Stimulated activated CD8-positive, alpha-beta memory T cell treated with anti-CD3 and anti-CD28 coated beads, Interleukin-15, amount 100 ng/mL, for 1 hour (primary cell): Measurements from ENCODE around the gene KIF21B.
"Not testable (repeated sequence)": the region's sequence is repeated elsewhere in the genome, so short reads cannot be mapped to it uniquely, and the experiment has no call there.

Experiments
- DNase-seq: peaks from one replicate; pipeline ENCODE4 v3.0.0-alpha.2; 2020; ENCODE audit warnings: low read depth

The KIF21B gene

DNA sequence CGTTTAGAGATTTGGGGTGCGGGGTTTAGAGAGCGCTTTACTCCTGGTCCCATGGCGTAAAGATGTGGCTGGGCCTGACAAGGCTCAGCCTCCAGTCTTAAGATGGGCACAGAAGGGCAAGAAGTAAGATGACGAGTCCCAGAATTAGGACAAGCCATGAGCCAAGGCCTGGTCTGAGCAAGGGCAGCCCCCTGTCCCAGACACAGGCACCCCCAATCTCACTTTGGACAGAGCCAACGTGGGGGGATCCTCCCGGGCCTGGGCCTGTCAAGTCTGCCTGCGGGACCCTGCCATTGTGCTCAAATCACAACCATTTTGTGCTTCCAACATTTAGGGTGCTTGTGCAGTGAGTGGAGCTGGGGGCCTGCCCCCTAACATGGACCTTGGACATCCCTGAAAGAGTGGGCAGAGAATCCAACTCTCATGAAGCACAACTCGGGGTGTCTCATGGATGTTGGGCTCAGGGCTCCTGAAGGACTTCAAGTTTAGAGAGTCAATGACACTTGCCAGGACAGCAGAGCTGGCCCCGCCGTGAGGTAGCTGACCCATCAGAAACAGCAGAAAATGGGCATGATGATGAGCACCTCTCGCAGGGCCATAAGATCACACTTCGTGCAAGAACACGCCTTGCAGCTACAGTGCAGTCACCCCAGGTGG, 52.6 kb downstream of the KIF21B start:
- DNase-seq, result no peak

DNA sequence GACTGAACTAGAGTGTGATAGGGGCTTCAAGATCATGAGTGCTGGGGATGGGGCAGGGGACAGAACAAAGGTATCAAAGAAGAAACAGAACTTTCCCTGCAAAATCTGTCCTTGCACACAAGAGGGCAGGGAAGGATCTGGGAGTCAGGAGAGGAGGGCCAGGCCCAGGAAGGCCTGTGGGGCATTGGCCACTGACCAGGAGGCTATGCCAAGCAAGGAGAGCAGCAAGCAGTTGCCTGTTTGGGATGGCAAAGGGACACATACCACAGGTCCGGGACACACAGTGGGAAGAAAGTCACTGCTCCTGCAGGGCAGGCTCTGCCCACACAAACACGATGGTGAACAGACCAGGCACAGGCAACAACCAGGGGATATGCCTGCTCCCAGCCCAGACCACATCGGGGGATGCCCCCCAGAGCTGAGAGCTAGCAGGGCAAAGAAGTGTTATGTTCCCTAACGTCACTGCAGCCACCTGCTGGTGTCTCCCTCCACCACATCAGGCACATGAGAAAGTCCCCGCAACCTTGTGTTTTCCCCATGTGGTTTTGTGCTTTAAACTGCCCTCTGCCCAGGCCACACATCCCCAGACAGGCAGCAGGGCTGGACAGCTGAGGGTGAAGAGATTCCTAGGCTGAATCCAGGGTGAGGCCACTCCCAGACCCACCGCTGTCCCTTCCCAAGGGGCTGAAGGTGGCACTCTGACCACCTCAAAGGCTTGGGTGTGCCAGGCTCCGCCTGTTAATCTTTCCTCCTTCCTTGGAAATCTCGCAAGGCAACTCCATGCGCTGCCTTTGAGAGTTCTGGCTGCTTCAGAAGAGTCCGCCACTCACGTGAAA, 53.6 kb downstream of the KIF21B start:
- no peak for DNase-seq

DNA sequence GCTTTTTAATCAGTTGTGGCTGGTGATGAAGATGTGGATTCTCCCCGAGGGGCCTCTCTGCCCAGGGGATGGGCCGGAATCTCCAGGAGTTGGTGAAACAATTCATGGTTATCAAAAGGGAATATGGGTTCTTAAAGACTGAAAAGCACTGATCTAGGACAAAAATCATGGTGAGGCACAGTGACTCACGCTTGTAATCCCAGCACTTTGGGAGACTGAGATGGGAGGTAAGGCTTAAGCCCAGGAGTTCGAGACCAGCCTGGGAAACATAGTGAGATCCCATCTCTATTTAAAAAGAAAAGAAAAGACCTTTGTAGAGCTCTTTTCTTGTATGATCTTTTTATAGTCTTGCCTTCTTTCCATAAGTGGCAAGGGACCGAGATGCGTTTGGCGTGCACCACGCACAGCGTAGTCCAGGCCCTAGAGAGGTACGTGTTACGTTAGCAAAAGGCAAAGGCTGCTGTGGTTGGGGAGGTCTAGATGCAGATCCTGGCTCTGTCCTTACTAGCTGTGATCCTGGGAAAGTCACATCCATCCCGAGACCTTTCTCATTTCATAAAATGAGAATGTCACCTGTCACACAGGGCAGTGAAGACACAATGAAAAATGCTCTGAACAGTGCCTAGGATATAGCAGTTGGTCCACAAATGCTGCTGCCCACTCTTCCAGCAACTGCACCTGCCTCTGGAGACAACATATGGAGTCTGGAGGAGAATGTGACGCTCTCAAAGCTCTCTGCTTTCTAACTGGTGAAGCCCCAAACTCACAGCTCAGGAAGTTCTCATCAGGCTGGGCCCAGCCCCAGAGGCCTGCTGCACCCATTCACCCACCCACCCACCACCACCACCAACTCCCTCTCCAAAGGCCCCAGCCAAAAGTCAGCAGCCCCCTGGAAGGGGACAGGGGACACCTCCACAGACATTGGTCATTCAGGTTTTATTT, 54.8 kb downstream of the KIF21B start:
- DNase-seq, result no peak

DNA sequence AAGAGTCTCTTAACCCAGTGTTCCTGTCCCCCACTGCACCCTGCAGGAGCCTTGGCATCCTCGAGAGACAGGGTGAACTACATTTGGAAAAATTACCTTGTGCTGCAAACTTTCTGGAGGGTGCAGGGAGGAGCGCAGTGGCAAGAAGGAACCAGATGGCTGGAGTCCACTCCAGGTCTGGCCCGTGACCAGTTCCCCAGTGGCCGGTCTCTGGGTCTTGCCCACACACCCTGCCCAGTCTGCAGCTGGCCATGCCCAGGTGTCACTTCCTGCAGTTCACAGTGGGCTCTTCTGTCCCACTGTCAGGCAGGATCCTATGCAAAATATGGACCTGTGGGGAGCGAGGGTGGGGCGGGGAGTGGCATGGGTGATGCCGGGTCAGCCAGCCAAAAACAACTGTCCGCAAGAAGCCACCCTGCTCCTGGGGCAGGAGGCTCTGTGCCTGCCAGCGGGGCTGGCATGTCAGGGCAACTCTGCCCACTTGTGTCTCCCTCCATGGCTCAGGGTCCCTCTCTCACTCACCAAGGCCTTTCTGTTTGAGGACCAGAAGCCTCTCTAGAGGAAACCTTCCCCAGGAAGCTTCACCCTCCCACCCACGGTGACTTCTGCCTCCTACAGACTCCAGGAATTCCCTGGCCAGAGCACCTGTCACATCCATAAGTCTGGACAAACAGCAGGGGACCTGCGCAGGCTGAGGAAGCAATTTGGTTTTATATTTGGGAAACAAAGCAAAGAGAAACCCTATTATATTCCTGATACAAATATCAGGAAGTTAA, 55.6 kb downstream of the KIF21B start:
- no peak for DNase-seq

DNA sequence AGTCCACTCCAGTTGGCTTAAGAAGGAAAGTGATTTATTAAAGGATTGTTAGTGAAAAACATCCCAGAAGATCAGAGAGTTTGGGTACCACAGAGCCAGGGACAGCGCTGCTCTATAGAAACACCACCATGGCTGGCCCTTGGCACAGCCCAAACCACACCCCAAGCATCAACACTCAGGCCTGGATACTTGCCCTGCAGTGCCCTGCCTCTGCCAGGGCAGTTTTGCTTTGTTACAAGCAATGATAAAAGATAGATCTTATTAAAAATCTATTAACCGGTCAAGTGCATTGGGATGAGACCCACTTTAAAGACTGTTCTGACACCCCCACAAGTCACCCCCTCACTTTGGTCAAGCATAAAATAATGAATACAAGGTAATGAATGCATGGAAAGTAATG, 56.6 kb downstream of the KIF21B start:
- DNase-seq, result no peak

DNA sequence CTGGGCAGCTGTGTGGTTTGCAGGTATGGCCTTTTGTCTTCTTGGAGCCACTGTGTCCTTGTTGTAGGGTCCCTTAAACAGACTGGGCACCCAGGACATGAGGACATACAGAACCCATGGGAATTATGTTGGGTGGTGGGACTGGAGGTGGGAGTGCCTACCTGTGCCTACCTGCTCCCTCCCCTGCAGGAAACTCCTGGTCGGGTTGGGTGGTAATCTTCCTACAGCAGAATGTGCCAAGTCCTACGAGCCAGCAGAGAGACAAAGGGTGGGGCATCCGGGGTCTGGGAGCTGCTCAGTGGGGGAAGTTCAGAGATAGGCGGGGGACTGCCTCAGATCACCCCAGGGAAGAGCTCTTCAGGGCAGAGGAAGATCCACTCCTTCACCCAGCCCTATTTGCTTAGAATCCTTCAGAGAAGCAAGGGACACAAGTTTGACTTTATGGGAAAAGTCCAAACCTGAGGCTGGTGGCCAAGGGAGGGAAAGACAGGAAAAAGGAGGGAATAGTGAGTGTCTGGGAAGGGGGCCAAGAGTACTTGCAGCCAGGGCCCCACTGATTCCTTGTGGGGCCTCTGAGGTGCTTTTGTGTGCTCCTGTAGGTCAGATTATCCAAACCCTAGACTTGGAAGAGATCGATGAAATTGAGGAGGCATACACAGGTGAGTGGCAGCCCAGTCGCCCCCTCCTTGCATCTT, 58.3 kb downstream of the KIF21B start:
- DNase-seq, result no peak

DNA sequence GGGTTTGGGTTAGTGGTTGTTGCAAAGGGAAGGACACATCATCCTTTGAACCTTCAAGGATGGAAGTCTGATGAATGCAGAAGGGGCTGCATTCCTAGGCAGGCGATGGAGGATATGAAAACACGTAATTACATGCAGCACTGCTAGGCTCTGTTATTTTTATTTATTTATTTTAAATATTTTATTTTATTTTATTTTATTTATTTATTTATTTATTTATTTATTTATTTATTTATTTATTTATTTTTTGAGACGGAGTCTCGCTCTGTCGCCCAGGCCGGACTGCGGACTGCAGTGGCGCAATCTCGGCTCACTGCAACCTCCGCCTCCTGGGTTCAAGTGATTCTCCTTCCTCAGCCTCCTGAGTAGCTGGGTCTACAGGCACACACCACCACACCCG, 59.6 kb downstream of the KIF21B start:
- DNase-seq, result not testable (repeated sequence)

DNA sequence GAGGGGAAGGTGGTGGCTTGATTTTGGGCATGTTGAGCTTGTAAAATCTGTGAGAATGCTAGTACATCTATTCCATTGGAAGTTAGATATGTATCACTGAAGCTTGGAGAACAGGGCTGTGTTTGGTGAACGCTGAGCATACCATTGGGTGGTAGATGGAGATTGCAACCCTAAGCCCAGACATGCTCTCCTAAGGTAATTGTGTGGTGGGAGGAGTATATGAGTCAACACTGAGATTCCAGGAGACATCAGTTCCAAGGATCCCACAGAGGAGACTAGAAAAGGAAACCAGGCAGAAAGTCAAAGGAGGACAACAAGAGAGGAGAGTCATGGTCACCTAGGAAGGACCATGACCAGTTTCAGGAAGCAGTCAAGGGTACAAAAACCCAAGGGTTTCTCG, 60.4 kb downstream of the KIF21B start:
- DNase-seq, result no peak

DNA sequence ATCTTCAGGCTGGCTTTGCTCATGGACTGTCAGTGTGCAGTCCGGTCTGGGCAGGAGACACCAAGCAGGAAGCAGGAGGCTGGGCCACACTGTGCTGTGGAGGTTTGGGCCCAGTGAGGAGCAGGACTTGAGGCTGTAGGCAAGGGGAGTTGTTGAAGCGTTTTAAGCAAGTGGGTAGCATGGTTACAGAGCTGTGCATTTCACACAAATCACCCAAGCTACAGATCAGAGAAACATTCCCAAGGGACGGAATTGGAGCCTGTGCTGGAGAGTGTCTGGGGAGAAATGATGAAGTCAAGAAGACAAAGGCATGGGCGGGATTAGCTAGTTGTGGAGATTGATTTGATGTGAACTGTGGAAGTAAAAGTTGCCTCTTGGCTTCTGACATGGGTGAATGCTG, 60.9 kb downstream of the KIF21B start:
- DNase-seq, result no peak

DNA sequence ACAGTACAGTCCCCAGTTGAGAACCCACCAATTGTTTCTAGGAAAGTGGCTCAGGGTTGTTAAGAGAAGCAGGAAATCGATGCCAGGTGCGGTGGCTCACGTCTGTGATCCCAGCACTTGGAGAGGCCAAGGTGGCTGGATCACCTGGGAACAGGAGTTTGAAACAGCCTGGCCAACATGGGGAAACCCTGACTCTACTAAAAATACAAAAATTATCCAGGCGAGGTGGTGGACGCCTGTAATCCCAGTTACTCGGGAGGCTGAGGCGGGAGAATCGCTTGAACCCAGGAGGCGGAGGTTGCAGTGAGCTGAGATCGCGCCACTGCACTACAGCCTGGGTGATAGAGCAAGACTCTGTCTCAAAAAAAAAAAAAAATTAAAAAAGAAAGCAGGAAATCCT, 61.4 kb downstream of the KIF21B start:
- DNase-seq, result not testable (repeated sequence)

DNA sequence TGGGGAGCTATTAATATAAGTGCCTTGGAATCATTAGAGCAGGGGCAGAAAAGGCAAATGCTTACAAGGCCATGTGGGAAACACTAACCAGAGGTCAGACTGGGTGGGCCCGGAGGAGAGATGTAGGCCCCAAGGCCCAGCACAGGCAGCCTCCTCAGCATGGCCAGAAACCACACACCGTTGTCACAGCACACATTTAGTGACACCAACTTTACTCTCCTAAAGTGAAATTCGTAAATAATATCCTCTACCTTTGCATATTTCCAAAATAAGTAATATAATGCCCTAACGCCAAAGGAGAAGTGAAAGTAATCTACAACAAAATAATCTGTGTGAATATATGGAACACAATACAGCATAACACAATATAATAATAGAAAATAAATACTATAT, 62.6 kb downstream of the KIF21B start:
- no peak for DNase-seq

DNA sequence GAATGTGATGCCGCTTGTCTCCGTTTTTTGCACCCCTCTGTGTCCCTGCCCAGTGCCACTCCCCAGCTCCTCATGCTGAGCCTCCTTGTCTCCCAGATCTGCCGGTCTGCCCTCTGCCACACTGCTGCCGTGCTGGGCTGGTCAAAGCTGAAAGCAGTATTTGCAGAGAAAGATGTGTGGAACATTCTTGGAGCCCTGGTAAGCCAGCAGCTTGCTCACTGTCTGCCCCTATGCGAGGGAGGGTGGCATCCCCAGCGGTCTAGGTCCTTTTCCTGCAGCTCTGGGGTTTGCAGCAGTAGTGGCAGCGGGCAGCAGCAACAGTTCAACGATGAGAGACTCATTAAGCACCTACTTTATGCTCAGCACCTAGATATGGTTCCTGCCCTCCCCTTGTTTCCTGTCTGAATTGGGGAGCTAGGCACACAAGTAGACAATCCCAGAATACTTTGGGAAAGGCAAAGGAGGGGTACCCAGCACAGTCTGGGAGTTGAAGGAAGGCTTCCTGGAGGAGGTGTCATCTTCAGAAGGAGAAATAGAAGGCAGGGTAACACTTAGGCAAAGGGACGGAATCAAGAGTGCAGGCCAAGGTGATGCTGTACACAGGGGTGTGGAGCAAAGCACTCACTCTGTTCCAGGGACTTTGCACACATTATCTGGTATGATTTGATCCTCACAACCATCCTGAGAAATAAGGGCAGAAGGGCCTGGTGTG, 63.1 kb downstream of the KIF21B start:
- no peak for DNase-seq

DNA sequence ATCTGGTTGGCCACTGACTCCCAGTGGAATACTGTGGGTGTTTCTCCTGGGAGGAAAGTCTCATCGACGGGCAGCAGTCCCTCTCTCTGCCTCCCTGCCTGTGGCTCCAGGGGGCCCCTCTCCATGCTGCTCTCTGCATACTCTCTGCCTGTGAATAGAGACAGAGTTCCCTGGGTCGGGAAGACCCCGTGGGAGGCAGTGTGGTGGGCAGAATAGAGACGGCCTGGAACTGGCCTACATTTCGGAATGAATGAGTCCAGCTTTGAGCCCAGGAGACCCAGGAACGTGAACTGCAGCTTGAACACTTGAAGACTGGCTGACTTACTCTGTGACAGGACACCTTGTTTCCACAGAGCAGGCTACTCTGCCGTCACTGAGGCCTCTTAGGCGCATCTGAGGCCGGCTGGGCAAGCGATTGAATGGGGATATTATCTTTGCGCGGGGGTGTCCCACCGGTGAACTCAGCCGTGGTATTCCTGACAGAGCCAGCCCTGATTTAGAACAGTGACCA, 64.0 kb downstream of the KIF21B start:
- DNase-seq, result no peak

DNA sequence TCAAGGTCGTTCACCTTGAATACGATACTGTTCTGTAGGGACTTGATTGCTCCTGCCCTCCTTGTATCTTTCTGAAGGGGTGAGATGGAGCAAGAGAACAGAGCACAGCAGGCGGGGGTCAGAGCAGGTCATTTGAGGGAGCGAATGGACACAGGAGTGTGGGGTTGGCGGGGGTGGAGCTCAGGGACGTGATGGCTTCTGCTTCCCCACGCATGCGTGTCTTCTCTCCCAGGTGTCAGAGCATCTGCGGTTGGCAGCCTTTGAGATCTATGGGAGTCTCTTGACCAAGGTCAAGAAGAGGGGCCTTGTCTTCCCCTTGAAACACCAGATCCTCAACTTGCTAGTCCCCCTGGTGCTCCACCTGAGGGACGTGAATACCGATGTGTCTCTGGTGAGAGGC, 64.9 kb downstream of the KIF21B start:
- no peak for DNase-seq

DNA sequence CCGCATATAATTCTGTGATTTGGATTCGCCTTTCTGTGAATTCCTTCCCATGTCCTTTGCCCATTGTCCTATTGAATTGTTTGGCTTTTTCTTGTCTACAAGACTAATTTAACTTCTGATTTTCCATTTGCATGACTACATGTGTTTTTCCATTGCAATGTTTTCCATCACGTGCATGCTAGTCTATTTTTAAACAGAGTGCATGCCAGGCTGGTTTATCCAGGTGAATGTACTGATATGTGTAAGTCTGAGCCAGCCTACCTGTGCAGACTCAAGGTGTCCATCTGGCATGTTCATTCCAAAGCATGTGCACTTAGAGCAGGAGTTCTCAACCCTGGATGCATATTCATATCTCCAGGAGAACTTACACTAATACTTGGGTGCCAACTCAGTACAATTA, 69.1 kb downstream of the KIF21B start:
- DNase-seq, result no peak

DNA sequence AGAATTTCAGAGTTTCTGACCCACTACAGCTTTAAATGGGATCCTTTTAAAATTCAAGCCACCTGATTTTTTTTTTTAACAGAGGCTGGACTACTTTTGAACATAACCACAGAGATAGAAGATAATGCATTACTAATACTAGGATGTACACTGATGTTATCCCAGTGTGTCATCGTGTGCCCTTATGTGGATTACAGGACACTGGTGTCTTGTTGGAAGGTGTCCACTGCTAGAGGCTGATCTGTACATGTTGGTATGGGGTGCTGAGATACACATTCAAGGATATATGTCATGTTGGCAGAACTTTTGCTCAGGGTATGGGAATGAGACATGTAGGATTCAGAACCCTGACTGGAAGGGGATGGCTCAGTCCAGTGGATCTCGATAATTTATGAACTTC, 72.5 kb downstream of the KIF21B start:
- DNase-seq, result no peak

DNA sequence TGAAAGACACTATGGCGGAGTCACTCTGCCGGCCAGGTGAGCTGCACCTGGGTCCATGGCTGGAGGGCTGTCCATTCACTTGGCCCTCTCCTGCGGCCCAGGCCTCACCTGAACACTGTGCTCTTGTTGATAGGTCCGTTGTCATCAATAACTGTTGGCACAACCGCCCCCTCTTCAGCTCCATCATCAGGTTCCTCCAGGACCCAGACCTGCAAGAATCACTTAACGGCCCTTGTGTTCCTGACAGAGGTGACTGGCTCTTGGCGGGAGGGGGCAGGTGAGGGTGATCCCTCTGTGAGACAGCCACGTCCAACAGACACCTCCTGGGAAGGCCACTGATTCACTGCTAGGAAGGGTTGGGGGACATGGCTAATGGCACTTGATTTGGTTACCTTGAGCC, 73.9 kb downstream of the KIF21B start:
- DNase-seq, result no peak

DNA sequence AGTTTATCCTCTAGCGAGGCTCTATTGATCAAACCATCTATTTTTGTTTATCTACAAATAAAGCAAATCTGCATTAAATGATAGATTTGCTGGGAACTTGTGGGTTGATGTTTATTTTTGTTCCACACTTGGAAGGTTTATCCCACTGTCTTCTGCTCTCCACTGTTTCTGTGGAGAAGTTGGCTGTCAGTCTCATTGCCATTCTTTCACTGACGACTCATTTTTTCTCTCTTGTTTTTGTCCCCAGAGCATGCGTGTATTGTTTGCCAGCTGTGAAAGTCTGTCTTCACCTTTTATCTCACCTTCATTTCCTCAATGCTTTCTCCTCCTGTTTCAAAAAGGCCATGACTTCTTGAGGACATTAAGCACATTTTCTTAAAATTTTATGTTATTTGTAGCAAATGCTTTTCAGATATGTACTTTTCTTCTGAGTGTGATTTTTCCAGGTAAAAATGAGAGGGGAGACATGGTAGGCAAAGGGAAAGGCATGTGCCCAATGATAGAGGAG, 76.4 kb downstream of the KIF21B start:
- DNase-seq, result no peak

DNA sequence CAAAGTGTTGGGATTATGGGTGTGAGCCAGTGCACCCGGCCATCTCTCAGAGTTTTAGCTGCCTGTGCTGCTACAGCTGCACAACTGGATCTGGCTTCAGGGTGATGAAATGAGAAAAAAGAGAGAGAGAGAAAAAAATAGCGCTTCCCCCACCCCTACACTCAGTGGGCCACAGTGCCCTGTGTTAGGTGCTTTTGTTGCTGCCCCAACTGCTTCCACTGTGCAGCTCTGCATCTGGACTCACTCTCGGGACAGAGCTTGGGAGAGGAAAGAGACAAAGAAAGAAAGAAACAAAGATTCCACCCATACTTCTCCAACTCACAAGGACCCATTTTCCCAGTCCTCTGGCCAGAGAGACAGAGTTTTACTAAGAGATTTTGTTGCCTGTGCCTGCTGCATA, 78.4 kb downstream of the KIF21B start:
- DNase-seq, result no peak

DNA sequence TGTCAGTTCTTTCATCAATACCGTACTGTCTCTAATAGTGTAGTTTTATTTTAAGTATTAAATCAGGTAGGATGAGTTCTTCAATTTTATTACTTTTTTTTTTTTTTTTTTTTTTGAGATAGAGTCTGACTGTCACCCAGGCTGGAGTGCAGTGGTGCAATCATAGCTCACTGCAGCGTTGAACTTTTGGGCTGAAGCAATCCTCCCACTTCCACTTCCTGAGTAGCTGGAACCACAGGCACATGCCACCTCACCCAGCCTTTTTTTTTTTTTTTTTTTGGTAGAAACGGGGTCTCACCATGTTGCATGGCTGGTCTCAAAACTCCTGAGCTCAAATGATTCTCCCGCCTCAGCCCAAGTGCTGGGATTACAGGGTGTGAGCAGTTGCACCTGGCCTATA, 84.6 kb downstream of the KIF21B start:
- no peak for DNase-seq
